Measurements from ENCODE around the gene TBL3. TPM values are rescaled to one million over a fixed set of nuclear protein-coding genes. Genes with fewer than 3 reads are reported as not detected.

TBL3 gene
- total RNA-seq, 1 experiment from 2014 or later, result 51.3 TPM

- POLR2A ChIA-PET (ENCODE audit: unreplicated experiment), result no interaction called here
- TF ChIP-seq EZH2 (IDR thresholded peaks at IDR 0.05; ENCODE audit: low read depth) (no peak), CTCF (conservative IDR thresholded peaks at IDR 0.05) (no peak)
- Histone ChIP-seq H3K79me2 (ENCODE audit: low read depth) (0 out of 2 replicates have a peak, but pooled peaks cover 2% of the 10 kb centered on the region), H4K20me1 (ENCODE audit: insufficient read depth) (peaks cover 6% of the 10 kb centered on the region; the same call in 1 of the 2 replicates), H3K27me3 (ENCODE audit: insufficient read depth, low read depth) (no peaks in the 10 kb centered on the region), H3K9me2 (ENCODE audit: insufficient read depth) (no peaks in the 10 kb centered on the region), H3K4me2 (no peak overlapping the region), H3F3A (ENCODE audit: insufficient read depth, low read depth) (peaks cover 31% of the 10 kb centered on the region), H3K4me3 (no peak overlapping the region), H3K36me3 (ENCODE audit: low read depth) (0 out of 2 replicates have a peak, but pooled peaks cover 3% of the 10 kb centered on the region), H3K4me1 (replicated peaks; ENCODE audit: insufficient read depth) (peaks cover 16% of the 10 kb centered on the region), H2AFZ (no peak overlapping the region), H3K27ac (no peak overlapping the region), H3K9me3 (ENCODE audit: insufficient read depth, low read depth) (no peaks in the 10 kb centered on the region)
- CTCF ChIA-PET, result no interaction called here
- intact Hi-C loops (cut with micrococcal nuclease; ENCODE audit: unreplicated experiment), result no loop called here
- DNase-seq, result no peak
- BruUV-seq (replicated peaks), result no TSS peak
These were observed 26.5 kb downstream of the TBL3 start for GRCh38 chr16:1998360-1998835.

GRCh38 chr16:1998852-1999801, 27.3 kb downstream of the TBL3 start:
- H3K4me2 ChIP-seq, result no peak overlapping the region
- H3K9me2 ChIP-seq (ENCODE audit: insufficient read depth), result no peaks in the 10 kb centered on the region
- H3K9me3 ChIP-seq (ENCODE audit: insufficient read depth, low read depth), result no peaks in the 10 kb centered on the region
- H2AFZ ChIP-seq, result no peak overlapping the region
- H3F3A ChIP-seq (ENCODE audit: insufficient read depth, low read depth), result peaks cover 24% of the 10 kb centered on the region
- H3K4me1 ChIP-seq (replicated peaks; ENCODE audit: insufficient read depth), result peaks cover 8% of the 10 kb centered on the region
- no TSS peak for BruUV-seq (replicated peaks)
- H3K27ac ChIP-seq, result no peak overlapping the region
- intact Hi-C loops (cut with micrococcal nuclease; ENCODE audit: unreplicated experiment), result no loop called here
- POLR2A ChIA-PET (ENCODE audit: unreplicated experiment), result no interaction called here
- no peak for DNase-seq
- H4K20me1 ChIP-seq (ENCODE audit: insufficient read depth), result peaks cover 14% of the 10 kb centered on the region
- CTCF ChIA-PET, result no interaction called here
- H3K79me2 ChIP-seq (ENCODE audit: low read depth), result peaks cover 9% of the 10 kb centered on the region; the same call in 1 of the 2 replicates
- H3K4me3 ChIP-seq, result no peak overlapping the region
- no peak for TF ChIP-seq EZH2 (IDR thresholded peaks at IDR 0.05; ENCODE audit: low read depth)
- TF ChIP-seq CTCF (conservative IDR thresholded peaks at IDR 0.05), result no peak
- H3K36me3 ChIP-seq (ENCODE audit: low read depth), result 0 out of 2 replicates have a peak, but pooled peaks cover 5% of the 10 kb centered on the region
- H3K27me3 ChIP-seq (ENCODE audit: insufficient read depth, low read depth), result no peaks in the 10 kb centered on the region

GRCh38 chr16:1999866-2000514, 28.1 kb downstream of the TBL3 start:
- Histone ChIP-seq H3K4me2 (no peak overlapping the region), H3K9me3 (ENCODE audit: insufficient read depth, low read depth) (no peaks in the 10 kb centered on the region), H3F3A (ENCODE audit: insufficient read depth, low read depth) (peaks cover 18% of the 10 kb centered on the region), H3K4me1 (replicated peaks; ENCODE audit: insufficient read depth) (peaks cover 6% of the 10 kb centered on the region; the same call in 1 of the 2 replicates), H2AFZ (no peak overlapping the region), H4K20me1 (ENCODE audit: insufficient read depth) (peaks cover 21% of the 10 kb centered on the region), H3K4me3 (no peak overlapping the region), H3K79me2 (ENCODE audit: low read depth) (peaks cover 18% of the 10 kb centered on the region; the same call in 1 of the 2 replicates), H3K27me3 (ENCODE audit: insufficient read depth, low read depth) (no peaks in the 10 kb centered on the region), H3K36me3 (ENCODE audit: low read depth) (0 out of 2 replicates have a peak, but pooled peaks cover 5% of the 10 kb centered on the region), H3K27ac (no peak overlapping the region), H3K9me2 (ENCODE audit: insufficient read depth) (no peaks in the 10 kb centered on the region)
- BruUV-seq (replicated peaks), result no TSS peak
- DNase-seq, result no peak
- ChIA-PET POLR2A (ENCODE audit: unreplicated experiment) (no interaction called here), CTCF (no interaction called here)
- intact Hi-C loops (cut with micrococcal nuclease; ENCODE audit: unreplicated experiment), result loop anchor here (10.0 kb wide), 1 partner anchor 255 kb away; the partner anchor contains the start of gene ECI1
- TF ChIP-seq CTCF (conservative IDR thresholded peaks at IDR 0.05), result no peak
- no peak for TF ChIP-seq EZH2 (IDR thresholded peaks at IDR 0.05; ENCODE audit: low read depth)
